OCI-LY7 (cell line): ENCODE results near the gene UGP2. TPM values are rescaled to one million over a fixed set of nuclear protein-coding genes. Genes with fewer than 3 reads are reported as not detected.

Experiments
- BruUV-seq: library from RNA; stranded (reverse); fragments of 400-500 nt; replicated peaks from 2 replicates; lab custom pipeline; 2021; lab: Mats Ljungman, UMichigan
- CTCF ChIA-PET: fragments of 300-600 bp; sonication (Branson Sonifier 250); formaldehyde crosslinking; loops from one replicate; lab custom pipeline; 2022; ENCODE audit warnings: antibody characterized with exemption; ENCODE audit not compliant: unreplicated experiment; lab: Charles Lee
- POLR2A ChIA-PET: fragments of 300-600 bp; sonication (Branson Sonifier 250); formaldehyde crosslinking; loops from one replicate; lab custom pipeline; 2022; ENCODE audit warnings: antibody characterized with exemption; lab: Charles Lee
- DNase-seq: peaks from one replicate; pipeline ENCODE4 v3.0.0-alpha.2; 2015; ENCODE audit warnings: low spot score
- H2AFZ ChIP-seq: fragments of 200-600 bp; sonication (generic), shearing (Covaris generic); 2 replicates; pipeline ENCODE4 v1.6.1; 2014; ENCODE audit warnings: mild to moderate bottlenecking, antibody characterized with exemption, low read length, moderate library complexity
- H3K27ac ChIP-seq: fragments of 200-600 bp; sonication (generic); 2 replicates; pipeline ENCODE4 v1.5.1; 2014; ENCODE audit warnings: mixed run types, low read depth, mild to moderate bottlenecking, moderate library complexity, low read length, inconsistent platforms; ENCODE audit not compliant: poor library complexity, severe bottlenecking
- H3K36me3 ChIP-seq: fragments of 200-600 bp; sonication (generic); 2 replicates; pipeline ENCODE4 v1.6.1; 2014; ENCODE audit warnings: mild to moderate bottlenecking, antibody characterized with exemption, low read length, moderate library complexity, mixed read lengths; ENCODE audit not compliant: insufficient read depth
- H3K4me1 ChIP-seq: fragments of 200-600 bp; sonication (generic); 2 replicates; pipeline ENCODE4 v1.5.1; 2014; ENCODE audit warnings: mild to moderate bottlenecking, low read length; ENCODE audit not compliant: insufficient read depth, poor library complexity, severe bottlenecking
- H3K4me2 ChIP-seq: fragments of 200-600 bp; sonication (generic); 2 replicates; pipeline ENCODE4 v1.6.1; 2014; ENCODE audit warnings: mild to moderate bottlenecking, low read length
- H3K4me3 ChIP-seq: fragments of 200-600 bp; sonication (generic); 2 replicates; pipeline ENCODE4 v1.5.1; 2014; ENCODE audit warnings: mild to moderate bottlenecking, low read depth, low read length; ENCODE audit not compliant: poor library complexity, severe bottlenecking
- H3K79me2 ChIP-seq: fragments of 200-600 bp; sonication (generic); 2 replicates; pipeline ENCODE4 v1.6.1; 2016; ENCODE audit warnings: low read depth, mild to moderate bottlenecking, low read length, moderate library complexity, mixed read lengths; ENCODE audit not compliant: insufficient read depth
- H3K9me2 ChIP-seq: fragments of 200-600 bp; sonication (generic); 2 replicates; pipeline ENCODE4 v1.6.1; 2016; ENCODE audit warnings: mild to moderate bottlenecking, low read length, mixed read lengths; ENCODE audit not compliant: insufficient read depth
- H3K9me3 ChIP-seq: fragments of 200-600 bp; sonication (generic); 2 replicates; pipeline ENCODE4 v1.6.1; 2014; ENCODE audit warnings: mild to moderate bottlenecking, mixed run types, low read length, mixed read lengths
- H4K20me1 ChIP-seq: fragments of 200-600 bp; sonication (generic); 2 replicates; pipeline ENCODE4 v1.6.1; 2014; ENCODE audit warnings: mild to moderate bottlenecking, antibody characterized with exemption, low read length, moderate library complexity, mixed read lengths; ENCODE audit not compliant: insufficient read depth
- CTCF ChIP-seq: fragments of 200-600 bp; sonication (generic); conservative IDR thresholded peaks from 2 replicates; pipeline ENCODE4 v1.5.1; 2014; ENCODE audit warnings: mild to moderate bottlenecking, antibody characterized with exemption, low read length, moderate library complexity, mixed read lengths
- EZH2phosphoT487 ChIP-seq: fragments of 200-600 bp; sonication (generic); IDR thresholded peaks from 2 replicates; pipeline ENCODE4 v1.6.1; 2018; ENCODE audit warnings: low read depth, borderline replicate concordance, mild to moderate bottlenecking, mixed run types, antibody characterized with exemption, low read length, moderate library complexity, mixed read lengths
- intact Hi-C: fragments of 100-400 bp; cut with micrococcal nuclease; formaldehyde crosslinking; loops from one replicate; pipeline ENCODE4 v1.10.0; 2022; ENCODE audit not compliant: unreplicated experiment
- total RNA-seq, 2 experiments: library from RNA; depleted of rRNA in 1 of 2; stranded (reverse); fragments of >200 nt in 1 of 2; shearing (Covaris generic) in 1 of 2; gene quantifications; 2 replicates each; pipeline ENCODE4 v1.2.3, GENCODE V29; 2014 to 2022

The UGP2 gene
- total RNA-seq, 2 experiments from 2014 or later = 53.7 to 71.4 TPM

GRCh38 chr2:63820969-63821368, 20.7 kb upstream of the UGP2 start:
- peak overlapping the region; percentile 59 for H3K4me2 ChIP-seq
- no peaks in the 10 kb centered on the region for H3K36me3 ChIP-seq
- TF ChIP-seq EZH2phosphoT487 (no peak), CTCF (no peak)
- peak overlapping the region; percentile 10 for H3K4me3 ChIP-seq
- H3K9me3 ChIP-seq = no peaks in the 10 kb centered on the region
- ChIA-PET CTCF (no interaction called here), POLR2A (interaction anchor here (0.6 to 3.8 kb wide), 10 partner anchors 8 to 250 kb away, joined by 3 to 35 read pairs (median 8); partner anchors contain the start of genes MDH1, UGP2 and WDPCP)
- intact Hi-C loops = no loop called here
- H3K27ac ChIP-seq = peak overlapping the region; percentile 62
- no peaks in the 10 kb centered on the region for H3K9me2 ChIP-seq
- no peaks in the 10 kb centered on the region for H3K79me2 ChIP-seq
- BruUV-seq = no TSS peak
- peaks cover 88% of the 10 kb centered on the region for H3K4me1 ChIP-seq
- DNase-seq = peak; percentile 44
- H4K20me1 ChIP-seq = no peaks in the 10 kb centered on the region
- peak overlapping the region; percentile 96 for H2AFZ ChIP-seq

- peak overlapping the region; percentile 62 for H3K27ac ChIP-seq
- H3K4me1 ChIP-seq = peaks cover 91% of the 10 kb centered on the region
- peak overlapping the region; percentile 59 for H3K4me2 ChIP-seq
- intact Hi-C loops = no loop called here
- no peaks in the 10 kb centered on the region for H4K20me1 ChIP-seq
- BruUV-seq = no TSS peak
- ChIA-PET CTCF (no interaction called here), POLR2A (interaction anchor here (0.6 to 3.8 kb wide), 12 partner anchors 8 to 250 kb away, joined by 3 to 22 read pairs (median 6); partner anchors contain the start of genes MDH1, UGP2 and WDPCP)
- no peaks in the 10 kb centered on the region for H3K79me2 ChIP-seq
- H3K9me3 ChIP-seq = no peaks in the 10 kb centered on the region
- no peaks in the 10 kb centered on the region for H3K36me3 ChIP-seq
- no peak for DNase-seq
- H2AFZ ChIP-seq = peak overlapping the region; percentile 96
- TF ChIP-seq EZH2phosphoT487 (no peak), CTCF (no peak)
- H3K4me3 ChIP-seq = peak overlapping the region; percentile 10
- no peaks in the 10 kb centered on the region for H3K9me2 ChIP-seq
Observed at GRCh38 chr2:63821396-63821795, 20.3 kb upstream of the UGP2 start.

- peak overlapping the region; percentile 59; the same call in 1 of the 2 replicates for H3K4me2 ChIP-seq
- H3K4me3 ChIP-seq = no peak overlapping the region
- H2AFZ ChIP-seq = no peak overlapping the region
- POLR2A ChIA-PET = interaction anchor here (0.7 to 3.8 kb wide), 11 partner anchors 9 to 577 kb away, joined by 4 to 22 read pairs (median 6); partner anchors contain the start of gene UGP2
- CTCF ChIA-PET = interaction anchor here (1.5 kb wide), 1 partner anchor 11 kb away, joined by 3 read pairs; no protein-coding TSS in a partner anchor
- H3K27ac ChIP-seq = peak overlapping the region; percentile 62
- intact Hi-C loops = no loop called here
- no peaks in the 10 kb centered on the region for H3K9me2 ChIP-seq
- H3K9me3 ChIP-seq = no peaks in the 10 kb centered on the region
- H3K36me3 ChIP-seq = no peaks in the 10 kb centered on the region
- H3K4me1 ChIP-seq = peaks cover 81% of the 10 kb centered on the region
- peak; percentile 31 for DNase-seq
- no peaks in the 10 kb centered on the region for H4K20me1 ChIP-seq
- no TSS peak for BruUV-seq
- no peaks in the 10 kb centered on the region for H3K79me2 ChIP-seq
- TF ChIP-seq CTCF (no peak), EZH2phosphoT487 (no peak)
Observed at GRCh38 chr2:63822478-63822877, 19.2 kb upstream of the UGP2 start.
